Endothelial cell (in vitro differentiated cells): ENCODE data around the gene GNL3L. TPM values are rescaled to one million over a fixed set of nuclear protein-coding genes. Genes with fewer than 3 reads are reported as not detected.
"Not testable (repeated sequence)": the region's sequence is repeated elsewhere in the genome, so short reads cannot be mapped to it uniquely, and the experiment has no call there.

Experiments
- DNase-seq: peaks from one replicate; pipeline ENCODE4 v3.0.0; 2021; ENCODE audit warnings: low spot score
- H3K27ac Mint-ChIP-seq: one replicate; pipeline ENCODE4 v1.8.0; 2021; ENCODE audit warnings: mixed read lengths, inconsistent platforms; ENCODE audit not compliant: unreplicated experiment
- H3K27me3 Mint-ChIP-seq: one replicate; pipeline ENCODE4 v1.8.0; 2021; ENCODE audit warnings: mild to moderate bottlenecking, moderate library complexity, mixed read lengths, inconsistent platforms; ENCODE audit not compliant: unreplicated experiment
- H3K36me3 Mint-ChIP-seq: one replicate; pipeline ENCODE4 v1.8.0; 2021; ENCODE audit warnings: mild to moderate bottlenecking, low read depth, mixed read lengths, inconsistent platforms; ENCODE audit not compliant: unreplicated experiment
- H3K4me1 Mint-ChIP-seq: one replicate; pipeline ENCODE4 v1.8.0; 2021; ENCODE audit warnings: mild to moderate bottlenecking, mixed read lengths, inconsistent platforms; ENCODE audit not compliant: unreplicated experiment
- H3K4me3 Mint-ChIP-seq: one replicate; pipeline ENCODE4 v1.8.0; 2021; ENCODE audit warnings: mild to moderate bottlenecking, mixed read lengths, inconsistent platforms; ENCODE audit not compliant: unreplicated experiment
- H3K9me3 Mint-ChIP-seq: one replicate; pipeline ENCODE4 v1.8.0; 2021; ENCODE audit warnings: mixed read lengths, inconsistent platforms; ENCODE audit not compliant: unreplicated experiment
- total RNA-seq: library from RNA; stranded (reverse); fragmentation: NEBNext Ultra II Directional; extraction: Animal tissue kit (Norgen Biotek cat#: 25700); gene quantifications from one replicate; pipeline ENCODE4 v1.2.1, GENCODE V29; 2021; ENCODE audit not compliant: unreplicated experiment
- TF ChIP-seq, protein P1 (sequence below): fragments of 200-600 bp; sonication (generic); IDR thresholded peaks from one replicate; pipeline ENCODE4 v1.5.0; 2021; ENCODE audit warnings: antibody characterized with exemption; ENCODE audit not compliant: unreplicated experiment

GNL3L gene
- total RNA-seq, 1 donor from 2014 or later, result 32.7 TPM

DNA sequence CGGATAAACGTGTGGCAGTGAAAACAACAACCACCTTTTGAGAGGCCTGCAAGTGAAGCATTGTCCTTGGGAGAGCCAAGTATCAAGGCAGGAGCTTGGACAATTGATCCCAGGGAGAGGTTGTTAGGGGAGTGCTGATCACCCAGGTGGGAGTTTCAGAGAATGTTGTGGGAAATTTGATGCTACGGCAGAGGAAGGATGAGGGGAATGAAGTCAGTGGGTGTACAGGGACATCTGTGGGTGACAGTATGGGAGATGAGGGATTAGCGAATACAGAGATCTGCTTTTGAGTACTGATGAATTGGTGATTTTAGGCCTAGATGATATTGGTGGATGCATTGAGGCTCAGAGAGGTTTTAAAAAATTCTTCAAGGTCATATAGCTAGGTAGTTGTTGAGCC lies 4.3 kb downstream of the GNL3L start:
- no peak overlapping the region for H3K4me3 Mint-ChIP-seq

DNA sequence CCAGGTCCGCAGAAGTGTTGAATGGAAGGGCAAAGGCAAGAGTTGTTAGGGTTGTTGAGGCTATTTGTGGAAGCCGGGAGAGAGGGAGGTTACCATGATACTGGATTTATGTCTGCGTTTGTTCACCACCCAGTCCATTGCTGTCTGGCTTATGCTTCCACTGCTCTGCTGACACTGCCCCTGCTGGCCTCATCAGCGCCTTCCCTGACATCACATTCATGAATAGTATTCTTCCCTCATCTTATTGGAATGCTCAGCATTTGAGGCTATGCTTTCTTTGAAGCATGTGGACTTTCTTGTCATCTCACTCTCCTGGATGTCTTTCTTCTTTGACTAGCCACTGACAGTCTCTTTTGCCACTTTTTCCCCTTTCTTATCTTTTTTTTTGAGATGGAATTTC lies 10.3 kb downstream of the GNL3L start:
- Mint-ChIP-seq H3K4me1 (no peaks in the 10 kb centered on the region), H3K27me3 (no peaks in the 10 kb centered on the region), H3K4me3 (no peak overlapping the region), H3K36me3 (peaks cover 22% of the 10 kb centered on the region), H3K9me3 (no peaks in the 10 kb centered on the region), H3K27ac (no peak overlapping the region)
- DNase-seq, result no peak
- TF ChIP-seq, protein P1, sequence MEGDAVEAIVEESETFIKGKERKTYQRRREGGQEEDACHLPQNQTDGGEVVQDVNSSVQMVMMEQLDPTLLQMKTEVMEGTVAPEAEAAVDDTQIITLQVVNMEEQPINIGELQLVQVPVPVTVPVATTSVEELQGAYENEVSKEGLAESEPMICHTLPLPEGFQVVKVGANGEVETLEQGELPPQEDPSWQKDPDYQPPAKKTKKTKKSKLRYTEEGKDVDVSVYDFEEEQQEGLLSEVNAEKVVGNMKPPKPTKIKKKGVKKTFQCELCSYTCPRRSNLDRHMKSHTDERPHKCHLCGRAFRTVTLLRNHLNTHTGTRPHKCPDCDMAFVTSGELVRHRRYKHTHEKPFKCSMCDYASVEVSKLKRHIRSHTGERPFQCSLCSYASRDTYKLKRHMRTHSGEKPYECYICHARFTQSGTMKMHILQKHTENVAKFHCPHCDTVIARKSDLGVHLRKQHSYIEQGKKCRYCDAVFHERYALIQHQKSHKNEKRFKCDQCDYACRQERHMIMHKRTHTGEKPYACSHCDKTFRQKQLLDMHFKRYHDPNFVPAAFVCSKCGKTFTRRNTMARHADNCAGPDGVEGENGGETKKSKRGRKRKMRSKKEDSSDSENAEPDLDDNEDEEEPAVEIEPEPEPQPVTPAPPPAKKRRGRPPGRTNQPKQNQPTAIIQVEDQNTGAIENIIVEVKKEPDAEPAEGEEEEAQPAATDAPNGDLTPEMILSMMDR, result no peak

More for the DNA sequence above, 4.3 kb downstream of the GNL3L start:
- DNase-seq, result no peak
- Mint-ChIP-seq H3K27me3 (peaks cover 8% of the 10 kb centered on the region), H3K27ac (peak overlapping the region; percentile 45), H3K9me3 (no peaks in the 10 kb centered on the region), H3K4me1 (peaks cover 15% of the 10 kb centered on the region), H3K36me3 (peaks cover 3% of the 10 kb centered on the region)
- TF ChIP-seq, protein P1, result no peak

DNA sequence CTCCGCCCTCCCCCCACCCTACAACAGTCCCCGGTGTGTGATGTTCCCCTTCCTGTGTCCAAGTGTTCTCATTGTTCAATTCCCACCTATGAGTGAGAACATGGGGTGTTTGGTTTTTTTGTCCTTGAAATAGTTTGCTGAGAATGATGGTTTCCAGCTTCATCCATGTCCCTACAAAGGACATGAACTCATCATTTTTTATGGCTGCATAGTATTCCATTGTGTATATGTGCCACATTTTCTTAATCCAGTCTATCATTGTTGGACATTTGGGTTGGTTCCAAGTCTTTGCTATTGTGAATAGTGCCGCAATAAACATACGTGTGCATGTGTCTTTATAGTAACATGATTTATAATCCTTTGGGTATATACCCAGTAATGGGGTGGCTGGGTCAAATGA lies 12.2 kb downstream of the GNL3L start:
- not testable (repeated sequence) for H3K27ac Mint-ChIP-seq, H3K4me1 Mint-ChIP-seq, DNase-seq, H3K9me3 Mint-ChIP-seq, H3K4me3 Mint-ChIP-seq, H3K27me3 Mint-ChIP-seq
- peaks cover 22% of the 10 kb centered on the region for H3K36me3 Mint-ChIP-seq

GRCh38 chrX:54550821-54551220 lies 20.8 kb downstream of the GNL3L start:
- Mint-ChIP-seq H3K9me3 (no peaks in the 10 kb centered on the region), H3K27ac (no peak overlapping the region), H3K4me1 (no peaks in the 10 kb centered on the region), H3K4me3 (no peak overlapping the region), H3K27me3 (peaks cover 4% of the 10 kb centered on the region), H3K36me3 (peaks cover 26% of the 10 kb centered on the region)
- TF ChIP-seq, protein P1, result no peak
- DNase-seq, result no peak

GRCh38 chrX:54551801-54552200 lies 21.8 kb downstream of the GNL3L start:
- DNase-seq, result no peak
- Mint-ChIP-seq H3K36me3 (peaks cover 31% of the 10 kb centered on the region), H3K4me3 (no peak overlapping the region), H3K4me1 (no peaks in the 10 kb centered on the region), H3K9me3 (no peaks in the 10 kb centered on the region), H3K27me3 (peaks cover 4% of the 10 kb centered on the region), H3K27ac (no peak overlapping the region)
- TF ChIP-seq, protein P1, result no peak

DNA sequence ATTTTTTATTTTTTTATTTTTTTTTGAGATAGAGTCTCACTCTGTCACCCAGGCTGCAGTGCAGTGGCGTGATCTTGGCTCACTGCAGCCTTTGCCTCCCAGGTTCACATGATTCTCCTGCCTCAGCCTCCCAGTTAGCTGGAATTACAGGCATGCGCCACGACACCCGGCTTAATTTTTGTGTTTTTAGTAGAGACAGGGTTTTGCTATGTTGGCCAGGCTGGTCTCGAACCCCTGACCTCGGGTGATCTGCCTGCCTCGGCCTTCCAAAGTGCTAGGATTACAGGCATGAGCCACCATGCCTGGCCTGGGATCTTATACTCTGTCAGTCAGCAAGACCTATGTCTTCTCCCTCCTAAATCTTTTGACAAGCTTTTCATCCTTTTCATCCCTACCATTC lies 25.0 kb downstream of the GNL3L start:
- H3K27ac Mint-ChIP-seq, DNase-seq, H3K27me3 Mint-ChIP-seq, H3K4me3 Mint-ChIP-seq, H3K9me3 Mint-ChIP-seq, H3K4me1 Mint-ChIP-seq: not testable (repeated sequence)
- H3K36me3 Mint-ChIP-seq, result peaks cover 19% of the 10 kb centered on the region
